Hematopoietic multipotent progenitor cell treated with erythropoietin and hydrocortisone succinate and interleukin-3 and kit ligand, for 4 days (in vitro differentiated cells): Measurements from ENCODE around the gene TACR2.
A peak's percentile ranks its signal among the peaks of the same experiment; 100 is the strongest.

Source experiments
- DNase-seq: peaks from one replicate; pipeline ENCODE4 v3.0.0-alpha.2; 2015

The TACR2 gene

DNA sequence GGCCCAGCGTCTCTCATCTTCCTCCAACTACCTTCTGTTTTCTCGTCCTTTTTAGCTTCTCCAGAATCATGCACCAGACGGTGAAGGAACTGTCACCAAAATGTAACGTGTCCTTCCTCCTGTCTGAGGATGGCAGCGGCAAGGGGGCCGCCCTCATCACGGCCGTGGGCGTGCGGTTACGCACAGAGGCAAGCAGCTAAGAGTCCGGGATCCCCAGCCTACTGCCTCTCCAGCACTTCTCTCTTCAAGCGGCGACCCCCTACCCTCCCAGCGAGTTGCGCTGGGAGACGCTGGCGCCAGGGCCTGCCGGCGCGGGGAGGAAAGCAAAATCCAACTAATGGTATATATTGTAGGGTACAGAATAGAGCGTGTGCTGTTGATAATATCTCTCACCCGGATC is 15.8 kb downstream of the TACR2 start:
- DNase-seq: no peak

DNA sequence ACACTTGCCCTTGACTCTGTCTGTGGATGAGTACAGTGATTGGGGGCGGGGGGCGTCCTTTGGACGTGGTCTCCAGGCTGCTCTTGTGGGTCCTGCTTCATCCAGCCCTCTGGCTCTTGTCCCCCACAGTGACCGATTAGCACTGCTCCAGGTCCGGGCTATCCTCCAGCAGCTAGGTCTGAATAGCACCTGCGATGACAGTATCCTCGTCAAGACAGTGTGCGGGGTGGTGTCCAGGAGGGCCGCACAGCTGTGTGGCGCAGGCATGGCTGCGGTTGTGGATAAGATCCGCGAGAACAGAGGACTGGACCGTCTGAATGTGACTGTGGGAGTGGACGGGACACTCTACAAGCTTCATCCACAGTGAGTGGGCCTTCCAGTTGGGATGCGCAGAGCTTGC is 18.3 kb downstream of the TACR2 start:
- no peak for DNase-seq

DNA sequence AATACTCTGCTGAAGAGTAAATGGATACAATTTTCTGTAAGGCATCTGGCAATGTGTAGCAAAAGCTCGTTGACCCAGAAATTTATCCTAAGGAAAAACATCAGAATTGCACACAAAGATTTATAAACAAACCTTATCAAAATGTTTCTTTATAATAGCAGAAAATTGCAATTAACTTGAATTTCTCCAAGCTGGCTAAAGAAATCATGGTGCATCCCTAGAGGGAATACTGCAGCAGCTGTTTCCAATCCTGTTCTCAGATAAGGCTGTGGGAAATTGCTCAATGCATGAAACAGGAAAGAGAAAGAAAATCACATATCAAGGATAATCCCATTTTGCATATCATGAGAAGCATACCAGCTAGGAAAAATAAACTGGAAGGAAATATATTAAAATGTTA is 18.7 kb downstream of the TACR2 start:
- DNase-seq: no peak

DNA sequence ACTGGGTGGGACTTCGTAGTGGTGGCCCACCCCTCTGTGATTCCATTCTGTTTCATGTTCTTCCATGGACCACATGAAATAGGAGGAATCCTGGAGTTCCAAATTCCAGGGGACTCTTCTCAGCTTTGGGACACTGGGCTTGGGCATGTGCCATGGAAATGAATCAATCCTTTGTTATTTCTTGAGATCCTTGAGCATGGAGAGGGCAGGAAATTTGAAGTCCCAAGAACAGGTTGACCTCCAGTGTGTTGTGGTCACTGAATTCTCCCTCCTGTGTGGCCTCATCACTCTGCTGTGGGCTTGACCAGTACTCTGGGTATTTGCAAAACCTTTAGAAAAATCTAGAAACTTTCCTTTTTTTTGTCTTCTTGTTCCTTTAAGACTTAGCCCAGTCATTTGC is 22.7 kb downstream of the TACR2 start:
- no peak for DNase-seq

DNA sequence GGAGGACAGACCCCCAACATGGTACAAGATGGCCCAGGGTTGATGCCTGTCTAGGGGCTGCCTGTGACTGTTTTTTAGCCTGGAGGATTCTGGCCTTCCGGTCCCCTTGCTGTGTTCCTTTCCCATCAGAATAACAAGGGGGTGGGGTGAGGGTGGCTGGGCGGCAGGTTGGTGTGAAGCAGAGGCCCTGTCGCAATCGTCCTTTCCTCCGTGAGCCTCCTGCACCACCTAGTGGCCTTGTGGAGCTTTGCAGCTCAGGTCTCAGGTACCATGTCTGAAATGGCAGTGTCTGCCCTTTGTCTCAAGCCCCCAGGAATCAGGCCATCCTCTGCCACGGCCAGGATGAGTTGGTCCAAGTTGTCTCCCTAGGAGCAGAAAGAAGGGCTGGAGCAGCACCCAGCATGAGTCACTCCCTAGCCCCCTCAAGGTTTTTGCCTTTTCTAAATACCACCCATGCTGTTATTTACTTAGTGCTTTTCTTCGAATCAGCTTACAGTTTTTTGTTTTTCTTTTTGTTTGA is 24.2 kb downstream of the TACR2 start:
- peak; percentile 94 for DNase-seq

DNA sequence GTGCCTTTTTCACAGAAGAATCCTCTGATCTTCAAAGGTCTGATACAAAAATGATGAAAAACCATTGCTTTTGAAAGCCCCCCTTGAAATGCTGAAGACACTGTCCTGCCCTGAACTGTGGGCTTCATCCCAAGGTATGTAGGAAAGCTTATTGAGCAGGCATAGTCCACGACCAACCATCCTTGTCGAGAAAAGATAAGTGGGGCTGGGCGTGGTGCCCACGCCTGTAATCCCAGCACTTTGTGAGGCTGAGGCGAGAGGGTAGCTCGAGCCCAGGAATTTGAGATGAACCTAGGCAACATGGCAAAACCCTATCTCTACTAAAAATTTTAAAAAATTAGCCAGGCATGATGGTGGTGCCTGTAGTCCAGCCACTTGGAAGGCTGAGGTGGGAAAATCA is 25.6 kb downstream of the TACR2 start:
- DNase-seq: no peak

DNA sequence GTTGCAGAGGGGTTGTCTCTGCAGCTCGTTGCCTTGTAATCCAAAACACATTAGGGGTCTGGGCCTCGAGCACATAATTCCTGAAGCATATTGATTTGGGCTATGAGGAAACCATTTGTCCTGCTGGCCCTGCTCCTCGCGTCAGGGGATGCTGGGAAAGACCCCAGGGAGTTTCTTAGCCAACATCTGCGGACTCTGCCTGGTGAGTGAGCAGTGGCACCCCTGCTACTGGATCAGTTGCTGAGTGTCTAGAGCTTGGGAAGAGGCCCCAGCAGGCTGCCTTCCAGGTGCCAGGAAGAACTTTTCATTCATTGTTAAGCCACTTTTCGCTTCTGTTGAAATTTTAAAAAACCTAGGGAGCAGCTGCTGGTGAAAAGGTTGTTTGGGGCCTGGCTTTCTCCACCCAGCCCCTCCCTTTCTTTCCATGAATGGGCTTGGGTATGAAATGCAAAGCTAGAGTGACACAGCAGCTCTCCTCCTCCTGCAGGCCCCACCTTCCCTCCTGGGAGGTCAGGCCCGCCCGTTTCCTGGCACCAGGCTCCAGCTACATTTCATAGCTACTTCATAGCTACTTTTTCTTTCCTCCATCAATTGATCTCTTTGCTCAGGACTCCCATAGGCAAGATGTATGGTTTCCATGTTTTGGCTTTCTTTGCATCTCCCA is 26.8 kb downstream of the TACR2 start:
- DNase-seq: peak; percentile 83

DNA sequence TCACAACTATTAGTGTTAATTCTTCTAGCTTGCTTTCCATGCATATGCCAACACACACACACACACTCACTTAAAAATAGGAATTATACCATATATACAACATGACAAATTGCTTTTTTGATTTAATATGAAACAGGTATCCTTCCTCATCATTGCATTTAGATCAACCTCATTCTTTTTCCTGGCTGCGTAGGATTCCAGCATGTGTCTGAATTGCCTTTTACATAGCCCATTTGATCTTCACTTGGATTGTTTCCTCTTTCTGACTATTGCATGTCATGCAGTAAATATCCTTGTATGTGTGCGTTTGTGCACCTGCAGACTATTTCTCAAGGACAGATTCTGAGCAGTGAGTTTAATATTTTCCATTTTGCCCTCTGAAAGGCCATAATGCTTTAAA is 28.2 kb downstream of the TACR2 start:
- DNase-seq: no peak

DNA sequence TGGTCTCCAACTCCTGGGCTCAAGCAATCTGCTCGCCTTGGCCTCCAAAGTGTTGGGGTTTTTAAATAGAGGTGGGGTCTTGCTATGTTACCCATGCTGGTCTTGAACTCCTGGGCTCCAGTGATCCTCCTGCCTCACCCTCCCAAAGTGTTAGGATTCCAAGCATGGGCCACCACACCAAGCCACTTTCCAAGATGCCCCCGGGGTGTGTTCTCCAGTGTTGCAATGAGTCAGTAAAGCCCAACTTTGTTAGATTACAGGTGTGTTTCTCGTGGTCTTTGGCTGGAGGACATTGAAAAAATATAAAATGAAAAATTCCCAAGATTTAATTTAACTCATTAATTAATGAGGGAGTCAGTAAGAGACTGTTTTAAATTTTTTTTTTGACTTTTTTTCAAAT is 29.2 kb downstream of the TACR2 start:
- no peak for DNase-seq

DNA sequence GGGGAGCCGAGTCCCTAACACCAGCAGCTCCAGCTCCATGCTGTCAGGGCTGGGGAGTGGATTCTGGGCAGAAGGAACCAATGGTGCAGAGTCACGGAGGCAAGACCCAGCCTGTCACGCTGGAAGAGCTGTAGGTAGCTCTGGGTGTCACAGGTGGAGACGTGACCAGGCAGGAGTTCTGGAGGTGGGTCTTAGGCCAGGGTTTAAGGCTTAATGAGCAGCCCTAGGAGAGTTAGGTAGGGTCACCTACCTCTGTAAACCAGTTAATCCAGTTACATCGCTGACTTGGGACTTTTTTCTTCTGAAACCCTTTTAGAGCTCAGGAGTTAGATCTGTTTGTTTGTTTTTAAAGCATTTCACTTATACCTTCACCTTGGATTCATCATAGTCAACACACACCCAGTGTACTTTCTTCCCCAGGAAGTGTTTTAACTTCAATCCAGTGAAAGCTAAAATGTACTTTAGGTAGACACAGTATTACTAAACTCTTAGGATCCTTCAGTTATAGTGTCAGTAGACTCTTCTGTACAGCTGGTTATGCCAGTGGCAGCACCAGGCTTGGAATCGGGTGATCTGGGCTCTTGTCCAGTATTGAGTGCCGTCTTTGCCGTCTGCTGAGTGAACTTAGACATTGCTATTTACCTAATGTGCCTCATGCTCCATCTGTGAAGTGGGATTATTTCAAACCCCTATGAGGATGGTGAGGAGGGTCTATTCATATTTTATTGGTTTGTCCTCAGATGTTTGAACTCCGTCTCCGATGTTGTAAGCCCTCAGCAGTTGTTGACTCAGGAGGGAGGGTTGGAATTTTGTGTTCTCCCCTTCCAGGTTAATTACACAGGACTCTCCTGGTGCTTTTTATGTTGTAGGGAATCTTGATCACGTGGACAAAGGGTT is 31.0 kb downstream of the TACR2 start:
- DNase-seq: no peak

DNA sequence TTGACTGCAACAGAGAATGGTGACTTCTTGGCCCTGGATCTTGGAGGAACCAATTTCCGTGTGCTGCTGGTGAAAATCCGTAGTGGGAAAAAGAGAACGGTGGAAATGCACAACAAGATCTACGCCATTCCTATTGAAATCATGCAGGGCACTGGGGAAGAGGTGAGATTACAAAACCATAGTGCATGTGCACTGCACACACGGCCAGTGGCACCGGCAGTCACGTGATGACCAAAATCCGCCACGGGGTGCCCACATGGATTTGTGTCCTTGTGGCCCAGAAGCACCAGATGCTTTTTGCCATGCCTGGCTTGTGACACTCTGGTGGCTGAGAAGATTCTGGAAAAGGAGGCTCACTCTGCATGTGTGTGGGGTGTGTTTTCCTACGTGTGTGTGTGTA is 32.4 kb downstream of the TACR2 start:
- no peak for DNase-seq

DNA sequence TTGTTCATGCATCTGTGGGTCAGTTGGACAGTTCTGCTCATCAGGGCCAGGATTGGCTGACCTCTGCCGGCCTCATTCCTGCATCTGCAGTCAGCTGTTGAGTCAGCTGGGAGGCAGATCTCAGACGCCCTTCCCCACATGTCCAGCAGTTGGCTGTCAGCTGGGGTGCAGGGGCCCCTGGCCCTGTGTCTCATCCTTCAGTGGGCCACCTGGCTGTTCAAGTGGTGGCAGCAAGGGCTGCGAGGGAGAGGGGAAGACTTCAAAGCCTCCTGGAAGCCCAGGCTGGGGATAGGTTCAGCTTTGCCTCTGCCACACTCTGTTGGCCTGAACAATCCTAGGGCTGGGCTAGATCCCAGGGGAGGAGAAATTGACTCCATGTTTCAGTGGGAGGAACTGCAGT is 33.2 kb downstream of the TACR2 start:
- DNase-seq: no peak

DNA sequence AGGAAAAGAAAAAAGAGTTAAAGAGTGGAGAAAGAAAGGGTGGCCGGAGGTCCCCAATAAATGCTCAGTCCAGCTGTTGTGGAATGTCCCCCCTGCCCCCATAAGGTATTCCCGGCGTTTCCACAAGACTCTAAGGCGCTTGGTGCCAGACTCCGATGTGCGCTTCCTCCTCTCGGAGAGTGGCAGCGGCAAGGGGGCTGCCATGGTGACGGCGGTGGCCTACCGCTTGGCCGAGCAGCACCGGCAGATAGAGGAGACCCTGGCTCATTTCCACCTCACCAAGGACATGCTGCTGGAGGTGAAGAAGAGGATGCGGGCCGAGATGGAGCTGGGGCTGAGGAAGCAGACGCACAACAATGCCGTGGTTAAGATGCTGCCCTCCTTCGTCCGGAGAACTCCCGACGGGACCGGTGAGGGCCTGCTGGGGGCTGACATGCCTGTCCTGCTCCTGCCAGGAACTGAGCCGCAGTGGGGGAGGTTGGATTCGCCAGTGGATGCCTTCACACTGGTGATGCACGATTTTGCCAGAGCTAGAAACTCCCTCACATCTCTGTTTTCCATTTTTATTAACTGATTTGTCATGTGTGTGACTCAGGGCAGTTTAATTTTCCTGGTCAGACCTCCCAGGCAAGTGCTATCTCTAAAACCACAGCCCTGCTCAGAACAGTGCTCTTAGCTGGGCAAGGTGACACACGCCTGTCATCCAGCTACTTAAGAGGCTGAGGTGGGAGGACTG is 34.2 kb downstream of the TACR2 start:
- DNase-seq: no peak

DNA sequence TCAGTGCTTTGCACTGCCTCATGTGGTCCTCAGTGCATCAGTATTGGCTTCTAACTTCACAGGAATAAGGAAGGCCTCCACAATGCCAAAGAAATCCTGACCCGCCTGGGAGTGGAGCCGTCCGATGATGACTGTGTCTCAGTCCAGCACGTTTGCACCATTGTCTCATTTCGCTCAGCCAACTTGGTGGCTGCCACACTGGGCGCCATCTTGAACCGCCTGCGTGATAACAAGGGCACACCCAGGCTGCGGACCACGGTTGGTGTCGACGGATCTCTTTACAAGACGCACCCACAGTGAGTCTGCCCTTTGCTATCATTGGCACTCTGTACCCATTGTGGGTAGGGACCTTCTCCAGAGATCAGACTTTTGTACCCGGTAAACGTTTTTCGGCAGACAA is 36.9 kb downstream of the TACR2 start:
- no peak for DNase-seq

DNA sequence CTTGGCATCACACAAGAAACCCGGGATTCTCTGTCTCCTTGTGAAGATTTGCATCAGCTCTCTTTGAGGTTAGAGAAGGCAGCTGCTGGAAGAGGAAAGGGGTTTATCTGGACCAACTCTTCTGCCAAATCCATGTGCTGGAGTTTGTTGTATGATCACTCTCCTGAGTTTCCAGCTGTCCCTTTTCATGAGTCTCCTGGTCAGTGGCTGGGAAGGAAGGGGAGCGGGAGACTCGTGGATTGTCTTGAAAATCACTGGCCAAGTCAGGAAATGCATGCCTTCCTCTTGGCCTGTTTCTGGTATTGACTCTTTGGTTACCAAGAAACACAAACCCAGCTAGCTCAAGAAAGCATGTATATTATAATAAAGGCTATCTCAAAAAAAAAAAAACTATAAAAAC is 38.8 kb downstream of the TACR2 start:
- DNase-seq: no peak

DNA sequence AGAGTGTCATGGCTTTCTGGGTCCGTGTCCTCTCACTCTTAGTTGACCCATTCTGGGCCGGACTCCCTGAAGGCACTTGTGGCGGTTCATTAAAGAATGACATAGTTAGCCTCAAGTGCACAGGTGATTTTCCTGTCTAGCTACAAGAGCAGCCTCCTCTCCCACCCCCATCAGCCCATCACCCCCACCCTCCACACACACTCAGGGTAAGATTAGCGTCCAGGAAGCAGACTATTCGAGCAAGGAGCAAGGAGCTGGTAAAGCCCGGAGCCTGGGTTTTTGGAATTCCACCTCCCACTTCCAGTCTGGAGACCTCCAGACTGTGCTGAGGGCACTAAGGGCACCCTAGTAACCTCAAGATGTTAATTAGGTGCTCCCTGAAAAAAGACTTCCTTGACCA is 39.5 kb downstream of the TACR2 start:
- no peak for DNase-seq

DNA sequence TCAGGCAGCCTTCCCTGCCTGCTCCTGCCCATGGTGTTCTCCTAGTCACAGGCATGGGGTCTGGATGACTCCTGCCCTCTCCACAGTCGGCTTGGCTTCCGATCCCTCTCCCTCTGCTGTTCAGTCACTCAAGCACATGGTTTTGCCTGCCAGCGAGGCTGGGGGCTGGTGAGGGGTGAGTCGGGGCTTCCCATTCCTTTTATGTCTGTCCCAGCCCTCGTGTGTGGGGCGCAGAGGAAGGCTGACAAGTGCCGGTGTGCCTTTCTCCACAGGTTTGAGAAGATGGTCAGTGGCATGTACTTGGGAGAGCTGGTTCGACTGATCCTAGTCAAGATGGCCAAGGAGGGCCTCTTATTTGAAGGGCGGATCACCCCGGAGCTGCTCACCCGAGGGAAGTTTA is 40.1 kb downstream of the TACR2 start:
- DNase-seq: no peak

DNA sequence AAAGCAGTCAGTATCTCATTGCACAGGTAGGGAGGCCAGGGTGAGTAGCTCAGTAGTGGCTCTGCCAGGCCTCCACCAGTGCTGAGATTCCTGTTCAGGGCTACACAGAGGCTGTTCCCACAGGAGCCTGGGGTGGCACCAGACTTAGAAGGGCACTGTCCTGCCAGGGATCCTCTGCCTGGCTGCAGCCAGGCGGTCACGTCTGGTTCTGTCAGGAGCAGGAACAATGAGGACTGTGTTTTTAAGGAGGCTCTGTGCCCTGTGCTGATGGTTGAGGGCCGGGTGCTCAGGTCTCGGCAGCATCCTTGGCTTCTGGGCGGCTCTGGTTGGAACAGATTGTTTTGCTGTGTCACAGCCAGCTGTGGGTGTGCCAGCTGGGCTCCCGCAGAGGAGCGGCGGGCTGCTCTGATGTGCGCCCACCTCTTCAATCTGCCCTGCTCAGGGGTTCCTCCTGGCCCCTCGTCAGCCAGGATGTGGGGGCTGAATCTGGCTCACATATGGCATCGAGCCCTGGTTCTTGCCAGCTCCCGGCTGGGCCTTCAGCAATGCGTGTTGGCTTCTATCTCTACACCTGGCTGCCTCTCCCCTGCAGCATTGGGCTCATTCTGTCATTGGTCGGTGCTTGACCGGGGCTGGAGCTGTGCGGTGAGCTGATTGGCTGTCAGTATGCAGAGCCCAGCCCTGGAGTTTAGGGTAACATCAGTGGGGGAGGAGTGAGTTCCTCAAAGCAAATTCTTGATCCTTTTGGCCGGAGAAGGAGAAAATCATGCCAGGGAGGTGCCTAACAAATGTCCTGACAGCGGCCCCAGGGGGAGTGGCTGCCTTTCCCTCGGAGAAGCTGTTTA is 41.2 kb downstream of the TACR2 start:
- DNase-seq: peak; percentile 30

DNA sequence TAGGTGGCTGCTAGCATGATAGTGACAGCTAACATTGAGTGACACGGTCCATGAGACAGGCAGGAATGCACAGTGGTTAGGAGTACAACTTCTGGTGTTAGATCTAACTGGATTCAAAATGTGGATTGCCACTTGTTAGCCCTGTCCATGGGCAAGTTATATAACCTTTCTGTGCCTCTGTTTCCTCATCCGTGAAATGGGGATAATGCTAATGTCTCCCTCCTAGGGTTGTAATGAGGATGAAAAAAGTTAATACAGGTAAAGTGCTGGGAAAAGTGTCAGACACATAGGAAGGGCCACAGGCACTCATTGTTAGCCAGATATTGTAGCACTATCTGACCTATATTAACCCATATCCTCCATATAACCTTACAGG is 41.8 kb downstream of the TACR2 start:
- DNase-seq: no peak

DNA sequence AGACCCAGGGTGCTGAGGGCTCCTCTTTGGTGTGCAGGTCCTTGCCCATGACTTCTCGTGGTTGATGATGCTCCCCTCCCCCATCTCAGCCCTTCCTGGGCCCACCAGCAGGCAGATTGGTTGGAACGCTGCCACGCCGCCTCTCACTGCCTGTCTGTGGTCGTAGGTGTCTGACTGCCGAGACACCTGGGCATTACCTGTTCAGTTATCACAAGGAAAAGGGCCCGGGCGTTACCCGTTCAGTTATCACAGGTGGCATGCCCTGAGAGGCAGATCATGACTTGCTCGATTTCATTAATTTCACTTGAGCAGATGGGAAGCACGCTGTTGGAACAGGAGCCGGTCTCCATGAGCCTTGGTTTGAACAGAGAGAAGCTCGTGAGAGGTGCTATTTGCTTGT is 42.5 kb downstream of the TACR2 start:
- no peak for DNase-seq

DNA sequence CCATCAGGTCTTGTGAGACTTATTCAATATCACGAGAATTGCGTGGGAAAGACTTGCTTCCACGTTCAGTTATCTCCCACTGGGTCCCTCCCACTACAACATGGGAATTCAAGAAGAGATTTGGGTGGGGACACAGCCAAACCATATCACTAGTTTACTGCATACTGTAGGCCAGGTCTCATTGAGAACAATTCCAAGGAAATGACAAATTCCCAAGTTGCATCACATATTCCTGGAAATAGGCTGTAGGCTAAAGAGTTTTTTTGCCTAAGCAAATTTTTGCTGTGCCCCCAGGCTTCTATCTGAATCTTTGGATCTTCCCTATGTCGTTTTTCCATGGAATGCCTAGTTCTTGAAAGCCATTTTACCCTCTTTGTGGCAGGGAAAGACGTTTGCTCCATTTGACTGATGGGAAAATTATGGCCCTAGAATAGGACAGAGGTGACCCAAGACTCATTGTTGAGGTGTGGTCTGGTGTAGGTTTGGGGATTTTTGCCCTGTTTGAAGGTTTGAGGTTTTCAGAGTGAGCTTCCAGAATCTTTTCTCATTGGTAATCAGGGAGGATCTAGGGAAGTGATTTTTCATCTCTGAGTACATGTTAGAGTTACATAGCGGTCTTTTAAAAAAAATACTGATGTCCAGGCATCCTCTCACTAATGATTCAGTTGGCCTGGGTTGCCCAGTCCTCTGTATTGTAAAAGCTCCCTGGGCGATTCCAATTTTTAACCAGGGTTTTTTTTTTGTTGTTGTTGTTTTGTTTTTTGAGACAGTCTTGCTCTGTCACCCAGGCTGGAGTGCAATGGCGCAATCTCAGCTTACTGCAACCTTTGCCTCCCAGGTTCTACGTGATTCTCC is 44.4 kb downstream of the TACR2 start:
- no peak for DNase-seq

DNA sequence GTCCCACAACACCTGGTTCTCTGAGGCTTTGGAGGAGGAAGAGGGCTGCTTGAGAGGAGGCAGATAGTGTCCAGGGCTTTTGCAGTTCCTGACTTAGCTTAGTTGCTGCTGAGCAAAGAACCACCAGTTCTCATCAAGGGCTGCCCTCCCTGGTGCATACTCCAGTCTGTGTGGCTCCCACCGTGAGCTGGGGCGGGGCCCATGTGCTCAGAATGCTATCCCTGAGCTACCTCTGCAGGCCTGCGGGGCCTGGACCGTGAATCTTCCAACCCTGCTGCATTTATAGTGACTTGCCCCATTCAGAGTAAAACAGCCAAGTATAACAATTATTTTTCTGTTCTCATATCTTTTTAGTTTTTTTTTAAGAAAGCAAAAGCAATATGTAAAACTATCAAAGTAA is 49.2 kb downstream of the TACR2 start:
- DNase-seq: peak; percentile 20
